Hepatocyte (in vitro differentiated cells): ENCODE measurements around the gene SLC6A3. TPM values are rescaled to one million over a fixed set of nuclear protein-coding genes. Genes with fewer than 3 reads are reported as not detected.

Experiments
- DNase-seq: peaks from one replicate; pipeline ENCODE4 v3.0.0-alpha.2; 2016; ENCODE audit warnings: low spot score
- H2AFZ ChIP-seq: fragments of 200-600 bp; sonication (generic); 2 replicates; pipeline ENCODE4 v1.6.0; 2016; ENCODE audit warnings: antibody characterized with exemption, mild to moderate bottlenecking
- H3K27ac ChIP-seq: fragments of 200-600 bp; sonication (generic); 2 replicates; pipeline ENCODE4 v1.5.1; 2016; ENCODE audit warnings: mild to moderate bottlenecking
- H3K27me3 ChIP-seq: fragments of 200-600 bp; sonication (generic); 2 replicates; pipeline ENCODE4 v1.6.1; 2016
- H3K36me3 ChIP-seq: fragments of 200-600 bp; sonication (generic); replicated peaks from 2 replicates; pipeline ENCODE4 v1.5.1; 2016; ENCODE audit warnings: low read depth; ENCODE audit not compliant: insufficient read depth
- H3K4me1 ChIP-seq: fragments of 200-600 bp; sonication (generic); 2 replicates; pipeline ENCODE4 v1.5.1; 2016; ENCODE audit warnings: mild to moderate bottlenecking, moderate library complexity; ENCODE audit not compliant: insufficient read depth
- H3K4me2 ChIP-seq: fragments of 200-600 bp; sonication (generic); 2 replicates; pipeline ENCODE4 v1.6.0; 2016
- H3K4me3 ChIP-seq: fragments of 200-600 bp; sonication (generic); 2 replicates; pipeline ENCODE4 v1.5.1; 2016; ENCODE audit warnings: mild to moderate bottlenecking
- H3K79me2 ChIP-seq: fragments of 200-600 bp; sonication (generic); 2 replicates; pipeline ENCODE4 v1.6.0; 2017; ENCODE audit warnings: mild to moderate bottlenecking
- H3K9me2 ChIP-seq: fragments of 200-600 bp; sonication (generic); replicated peaks from 2 replicates; pipeline ENCODE4 v1.6.0; 2017; ENCODE audit warnings: mild to moderate bottlenecking; ENCODE audit not compliant: insufficient read depth
- H3K9me3 ChIP-seq: fragments of 200-600 bp; sonication (generic); 2 replicates; pipeline ENCODE4 v1.5.1; 2016; ENCODE audit warnings: low read depth, mild to moderate bottlenecking
- H4K20me1 ChIP-seq: fragments of 200-600 bp; sonication (generic); 2 replicates; pipeline ENCODE4 v1.6.0; 2016; ENCODE audit warnings: mild to moderate bottlenecking; ENCODE audit not compliant: insufficient read depth, poor library complexity, severe bottlenecking
- CTCF ChIP-seq: fragments of 200-600 bp; sonication (generic); IDR thresholded peaks from 2 replicates; pipeline ENCODE4 v1.5.1; 2016; ENCODE audit warnings: antibody characterized with exemption, mild to moderate bottlenecking; ENCODE audit not compliant: poor library complexity
- EZH2 ChIP-seq: fragments of 200-600 bp; sonication (generic); IDR thresholded peaks from 2 replicates; pipeline ENCODE4 v1.6.1; 2016; ENCODE audit warnings: antibody characterized with exemption, mild to moderate bottlenecking, borderline replicate concordance
- EZH2phosphoT487 ChIP-seq: fragments of 200-600 bp; sonication (generic); IDR thresholded peaks from one replicate; pipeline ENCODE4 v1.6.1; 2018; ENCODE audit warnings: antibody characterized with exemption, mild to moderate bottlenecking, low read depth, moderate library complexity; ENCODE audit not compliant: unreplicated experiment, severe bottlenecking
- WGBS: methylation state at CpG from one replicate; pipeline ENCODE4 v1.1.6; 2016; ENCODE audit warnings: low lambda C conversion rate; ENCODE audit errors: missing lambda C conversion rate; 5-methylcytosine and 5-hydroxymethylcytosine counted together
- polyA plus RNA-seq: library from polyadenylated mRNA; unstranded; fragments of >200 nt; fragmentation: Nextera tagmentation; extraction: Ambion mirVana; gene quantifications from 2 replicates; pipeline ENCODE4 v1.2.1, GENCODE V29; 2016
- total RNA-seq: library from RNA; depleted of rRNA; stranded (reverse); fragments of >200 nt; gene quantifications from 2 replicates; pipeline ENCODE4 v1.2.3, GENCODE V29; 2014

Gene SLC6A3
- total and polyA plus RNA-seq, 2 experiments from 2014 or later = not detected

GRCh38 chr5:1435369-1435768, 9.9 kb downstream of the SLC6A3 start:
- 96% methylated on average over 2 of the region's 2 CpGs for WGBS
- no peaks in the 10 kb centered on the region for H3K9me3 ChIP-seq
- H3K36me3 ChIP-seq = no peaks in the 10 kb centered on the region
- H4K20me1 ChIP-seq = no peaks in the 10 kb centered on the region
- H3K4me2 ChIP-seq = no peak overlapping the region
- H3K27me3 ChIP-seq = no peaks in the 10 kb centered on the region
- no peak overlapping the region for H3K4me3 ChIP-seq
- DNase-seq = no peak
- no peak for TF ChIP-seq CTCF
- TF ChIP-seq EZH2phosphoT487 = no peak
- TF ChIP-seq EZH2 = no peak
- H3K27ac ChIP-seq = no peak overlapping the region
- H3K9me2 ChIP-seq = no peaks in the 10 kb centered on the region
- no peak overlapping the region for H2AFZ ChIP-seq
- no peaks in the 10 kb centered on the region for H3K79me2 ChIP-seq
- no peaks in the 10 kb centered on the region for H3K4me1 ChIP-seq

GRCh38 chr5:1432296-1432695, 12.9 kb downstream of the SLC6A3 start:
- no peaks in the 10 kb centered on the region for H3K4me1 ChIP-seq
- TF ChIP-seq CTCF (no peak), EZH2phosphoT487 (no peak), EZH2 (no peak)
- H3K9me3 ChIP-seq = peaks cover 8% of the 10 kb centered on the region
- no peak overlapping the region for H3K4me3 ChIP-seq
- no peaks in the 10 kb centered on the region for H3K27me3 ChIP-seq
- H3K36me3 ChIP-seq = no peaks in the 10 kb centered on the region
- WGBS = 94% methylated on average over 15 of the region's 15 CpGs
- no peaks in the 10 kb centered on the region for H4K20me1 ChIP-seq
- H3K79me2 ChIP-seq = no peaks in the 10 kb centered on the region
- H2AFZ ChIP-seq = no peak overlapping the region
- no peak overlapping the region for H3K4me2 ChIP-seq
- H3K27ac ChIP-seq = no peak overlapping the region
- no peaks in the 10 kb centered on the region for H3K9me2 ChIP-seq
- no peak for DNase-seq

- Histone ChIP-seq H3K4me2 (no peak overlapping the region), H3K4me1 (no peaks in the 10 kb centered on the region), H3K79me2 (no peaks in the 10 kb centered on the region), H2AFZ (no peak overlapping the region), H3K27ac (no peak overlapping the region), H3K9me3 (peaks cover 8% of the 10 kb centered on the region), H3K9me2 (no peaks in the 10 kb centered on the region), H3K36me3 (no peaks in the 10 kb centered on the region), H3K4me3 (no peak overlapping the region), H4K20me1 (no peaks in the 10 kb centered on the region), H3K27me3 (no peaks in the 10 kb centered on the region)
- no peak for TF ChIP-seq CTCF
- TF ChIP-seq EZH2 = no peak
- no peak for TF ChIP-seq EZH2phosphoT487
- no peak for DNase-seq
- 88% methylated on average over 8 of the region's 8 CpGs for whole genome bisulfite sequencing
These were observed 13.3 kb downstream of the SLC6A3 start for GRCh38 chr5:1431896-1432295.
